Left ventricle myocardium inferior (tissue), 1 donor: ENCODE measurements around the gene TMLHE. TPM values are rescaled to one million over a fixed set of nuclear protein-coding genes. Genes with fewer than 3 reads are reported as not detected.

Experiments
- DNase-seq: peaks from one replicate; pipeline ENCODE4 v3.0.0-alpha.2; 2020
- H3K27ac ChIP-seq: fragments of 200-600 bp; replicated peaks from 2 replicates; pipeline ENCODE4 v1.8.0; 2021
- H3K27me3 ChIP-seq: fragments of 200-600 bp; 2 replicates; pipeline ENCODE4 v1.8.0; 2021; ENCODE audit warnings: low read depth
- H3K36me3 ChIP-seq: fragments of 200-600 bp; 2 replicates; pipeline ENCODE4 v1.8.0; 2021
- H3K4me1 ChIP-seq: fragments of 200-600 bp; 2 replicates; pipeline ENCODE4 v1.8.0; 2021
- H3K4me3 ChIP-seq: fragments of 200-600 bp; 2 replicates; pipeline ENCODE4 v1.8.0; 2021; ENCODE audit warnings: mild to moderate bottlenecking, moderate library complexity
- H3K9me3 ChIP-seq: fragments of 200-600 bp; replicated peaks from 2 replicates; pipeline ENCODE4 v1.8.0; 2021
- intact Hi-C: fragments of 100-400 bp; cut with micrococcal nuclease; formaldehyde crosslinking; loops from one replicate; pipeline ENCODE4 v1.11.0; 2022
- microRNA-seq: library from miRNA; unstranded; fragments of <30 nt; microRNA quantifications from one replicate; pipeline ENCODE4 v1.2.0, GENCODE V29; 2020
- total RNA-seq: library from RNA; stranded (reverse); fragmentation: NEBNext Ultra II Directional; extraction: Animal tissue kit (Norgen Biotek cat#: 25700); gene quantifications from one replicate; pipeline ENCODE4 v1.2.1, GENCODE V29; 2021
- TF ChIP-seq, protein P1 (sequence below): fragments of 200-600 bp; IDR thresholded peaks from 2 replicates; pipeline ENCODE4 v1.8.0; 2021; ENCODE audit warnings: antibody characterized with exemption, mild to moderate bottlenecking, borderline replicate concordance
- donor health status: DM: no; HTN: yes; CAD: no; lungs with severe emphysema.

TMLHE gene
- total RNA-seq, 1 donor from 2014 or later = 41.8 TPM

DNA sequence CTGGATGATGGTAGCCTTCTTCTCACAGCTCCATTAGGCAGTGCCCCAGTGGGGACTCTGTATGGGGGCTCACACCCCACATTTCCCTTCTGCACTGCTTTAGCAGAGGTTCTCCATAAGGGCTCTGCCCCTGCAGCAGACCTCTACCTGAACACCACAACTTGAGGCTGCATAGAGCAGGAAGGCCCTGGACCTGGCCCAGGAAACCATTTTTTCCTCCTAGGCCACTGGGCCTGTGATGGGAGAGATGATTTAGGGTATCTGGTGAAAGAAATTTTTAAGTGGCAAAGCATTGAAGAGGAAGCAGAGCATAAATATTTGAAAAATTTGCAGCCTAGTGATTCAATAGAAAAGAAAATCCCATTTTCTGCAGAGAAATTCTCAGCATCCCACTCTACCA, 171.7 kb downstream of the TMLHE start:
- H3K9me3 ChIP-seq = peaks cover 16% of the 10 kb centered on the region
- no peak overlapping the region for H3K27ac ChIP-seq
- intact Hi-C loops = no loop called here
- no peak for DNase-seq
- H3K36me3 ChIP-seq = no peaks in the 10 kb centered on the region
- TF ChIP-seq, protein P1, sequence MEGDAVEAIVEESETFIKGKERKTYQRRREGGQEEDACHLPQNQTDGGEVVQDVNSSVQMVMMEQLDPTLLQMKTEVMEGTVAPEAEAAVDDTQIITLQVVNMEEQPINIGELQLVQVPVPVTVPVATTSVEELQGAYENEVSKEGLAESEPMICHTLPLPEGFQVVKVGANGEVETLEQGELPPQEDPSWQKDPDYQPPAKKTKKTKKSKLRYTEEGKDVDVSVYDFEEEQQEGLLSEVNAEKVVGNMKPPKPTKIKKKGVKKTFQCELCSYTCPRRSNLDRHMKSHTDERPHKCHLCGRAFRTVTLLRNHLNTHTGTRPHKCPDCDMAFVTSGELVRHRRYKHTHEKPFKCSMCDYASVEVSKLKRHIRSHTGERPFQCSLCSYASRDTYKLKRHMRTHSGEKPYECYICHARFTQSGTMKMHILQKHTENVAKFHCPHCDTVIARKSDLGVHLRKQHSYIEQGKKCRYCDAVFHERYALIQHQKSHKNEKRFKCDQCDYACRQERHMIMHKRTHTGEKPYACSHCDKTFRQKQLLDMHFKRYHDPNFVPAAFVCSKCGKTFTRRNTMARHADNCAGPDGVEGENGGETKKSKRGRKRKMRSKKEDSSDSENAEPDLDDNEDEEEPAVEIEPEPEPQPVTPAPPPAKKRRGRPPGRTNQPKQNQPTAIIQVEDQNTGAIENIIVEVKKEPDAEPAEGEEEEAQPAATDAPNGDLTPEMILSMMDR = no peak
- H3K4me3 ChIP-seq = no peak overlapping the region
- H3K27me3 ChIP-seq = no peaks in the 10 kb centered on the region
- no peaks in the 10 kb centered on the region for H3K4me1 ChIP-seq

Small RNA genes lying within 50 kb of the gene (microRNA-seq; reads per million reads assigned to microRNA genes)
- not detected for gene MIR1184-3

Other genes with a start within 250 kb of the TMLHE start
- not detected for gene F8A2, start 230.9 kb downstream of the TMLHE start, total RNA-seq
- gene F8A3, start 154.3 kb downstream of the TMLHE start, total RNA-seq = 0.19 TPM
- gene SPRY3, start 366 bp downstream of the TMLHE start, total RNA-seq = 1.0 TPM